AG04449 (cell line): ENCODE measurements around the gene ZNF343.
"Not testable (repeated sequence)": the region's sequence is repeated elsewhere in the genome, so short reads cannot be mapped to it uniquely, and the experiment has no call there.

ENCODE experiments used
- CTCF ChIA-PET: fragments of 350-600 bp; formaldehyde crosslinking; extraction: SDS; loops from one replicate; lab custom pipeline; 2021; ENCODE audit warnings: antibody characterized with exemption; lab: Yijun Ruan, JAX
- POLR2A ChIA-PET: fragments of 400-600, 350-600 bp; formaldehyde crosslinking; extraction: SDS; loops from one replicate; lab custom pipeline; 2020; ENCODE audit warnings: antibody characterized with exemption, inconsistent platforms; lab: Yijun Ruan, JAX
- DNase-seq: peaks from one replicate; pipeline ENCODE4 v3.0.0-alpha.2; 2010; ENCODE audit warnings: low read depth, low spot score
- H3K4me3 ChIP-seq: 2 replicates; pipeline ENCODE4 v1.5.1; 2011; ENCODE audit warnings: low read depth, mild to moderate bottlenecking, control low read depth, low read length
- TF ChIP-seq, protein P1 (sequence below): IDR thresholded peaks from one replicate; pipeline ENCODE4 v1.5.1; 2011; ENCODE audit warnings: mild to moderate bottlenecking, moderate library complexity, low read length, control low read depth, inconsistent platforms; ENCODE audit not compliant: insufficient read depth; ENCODE audit errors: missing control alignments

ZNF343 gene

DNA sequence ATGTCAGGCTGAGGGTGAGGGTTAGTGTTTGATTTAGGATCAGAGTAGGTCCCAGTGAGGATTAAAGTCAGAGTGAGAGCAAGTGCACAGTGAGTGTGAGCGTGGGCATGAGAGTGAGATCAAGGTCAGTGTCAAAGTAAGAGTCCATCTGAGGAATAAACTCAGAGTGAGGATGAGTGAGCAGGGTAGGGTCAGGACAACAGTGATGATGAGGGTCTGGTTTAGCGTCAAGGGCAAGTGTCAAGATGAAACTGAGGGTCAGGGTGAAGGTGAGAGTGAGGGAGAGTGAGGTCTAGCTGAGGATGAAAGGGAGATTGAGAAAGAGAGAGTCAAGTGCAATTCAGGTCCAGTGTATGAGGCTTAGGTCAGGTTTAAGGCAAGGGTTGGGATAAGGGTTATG, 7.7 kb upstream of the ZNF343 start:
- ChIA-PET CTCF (no interaction called here), POLR2A (no interaction called here)
- TF ChIP-seq, protein P1, sequence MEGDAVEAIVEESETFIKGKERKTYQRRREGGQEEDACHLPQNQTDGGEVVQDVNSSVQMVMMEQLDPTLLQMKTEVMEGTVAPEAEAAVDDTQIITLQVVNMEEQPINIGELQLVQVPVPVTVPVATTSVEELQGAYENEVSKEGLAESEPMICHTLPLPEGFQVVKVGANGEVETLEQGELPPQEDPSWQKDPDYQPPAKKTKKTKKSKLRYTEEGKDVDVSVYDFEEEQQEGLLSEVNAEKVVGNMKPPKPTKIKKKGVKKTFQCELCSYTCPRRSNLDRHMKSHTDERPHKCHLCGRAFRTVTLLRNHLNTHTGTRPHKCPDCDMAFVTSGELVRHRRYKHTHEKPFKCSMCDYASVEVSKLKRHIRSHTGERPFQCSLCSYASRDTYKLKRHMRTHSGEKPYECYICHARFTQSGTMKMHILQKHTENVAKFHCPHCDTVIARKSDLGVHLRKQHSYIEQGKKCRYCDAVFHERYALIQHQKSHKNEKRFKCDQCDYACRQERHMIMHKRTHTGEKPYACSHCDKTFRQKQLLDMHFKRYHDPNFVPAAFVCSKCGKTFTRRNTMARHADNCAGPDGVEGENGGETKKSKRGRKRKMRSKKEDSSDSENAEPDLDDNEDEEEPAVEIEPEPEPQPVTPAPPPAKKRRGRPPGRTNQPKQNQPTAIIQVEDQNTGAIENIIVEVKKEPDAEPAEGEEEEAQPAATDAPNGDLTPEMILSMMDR = no peak

DNA sequence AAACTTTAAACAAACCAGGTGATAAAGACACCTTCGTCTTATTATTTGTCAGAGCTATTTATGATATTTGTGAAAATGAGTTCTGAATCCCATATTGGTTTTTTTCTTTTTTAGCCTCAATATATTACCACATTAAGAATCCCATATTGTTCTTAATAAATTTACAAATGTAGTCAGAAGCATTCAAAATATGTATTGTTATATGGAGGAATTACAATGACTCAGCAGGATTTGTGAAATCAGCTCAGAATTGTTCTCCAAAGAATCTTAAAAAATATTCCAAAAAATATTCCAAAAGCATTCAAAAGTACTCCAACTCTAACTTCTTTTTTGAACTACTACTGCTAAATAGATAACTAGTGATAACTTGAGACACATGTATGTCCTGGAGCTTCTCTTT, 6.5 kb upstream of the ZNF343 start:
- no peak overlapping the region for H3K4me3 ChIP-seq
- TF ChIP-seq, protein P1 = no peak
- DNase-seq = no peak
- ChIA-PET CTCF (interaction anchor here (9.6 kb wide), 1 partner anchor 6 kb away, joined by 176 read pairs; no protein-coding TSS in a partner anchor), POLR2A (no interaction called here)

More for the DNA sequence above, 7.7 kb upstream of the ZNF343 start:
- DNase-seq = no peak
- no peak overlapping the region for H3K4me3 ChIP-seq

DNA sequence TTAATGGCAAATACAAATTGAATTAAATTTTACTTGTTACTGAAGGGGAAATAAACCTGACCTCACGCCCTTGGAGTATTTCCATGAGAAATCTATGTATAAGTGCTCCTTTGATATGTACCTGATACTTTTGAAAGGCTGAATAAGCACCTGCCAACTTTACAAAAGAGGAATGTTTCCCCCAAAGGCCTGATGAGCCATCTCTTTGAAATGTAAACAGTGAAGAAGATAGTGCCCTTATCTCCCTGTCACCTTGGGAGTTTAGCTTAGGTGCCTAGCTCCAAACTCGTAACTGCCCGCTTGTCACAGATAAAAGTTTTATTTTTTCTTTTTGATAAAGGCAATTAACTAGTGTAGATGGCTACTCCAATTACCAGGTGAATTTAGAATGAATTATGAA, 1.1 kb upstream of the ZNF343 start:
- TF ChIP-seq, protein P1 = no peak
- no peak for DNase-seq
- ChIA-PET POLR2A (no interaction called here), CTCF (interaction anchor here (9.6 kb wide), 1 partner anchor 12 kb away, joined by 176 read pairs; no protein-coding TSS in a partner anchor)
- peak overlapping the region; percentile 89; the same call in 1 of the 2 replicates for H3K4me3 ChIP-seq

DNA sequence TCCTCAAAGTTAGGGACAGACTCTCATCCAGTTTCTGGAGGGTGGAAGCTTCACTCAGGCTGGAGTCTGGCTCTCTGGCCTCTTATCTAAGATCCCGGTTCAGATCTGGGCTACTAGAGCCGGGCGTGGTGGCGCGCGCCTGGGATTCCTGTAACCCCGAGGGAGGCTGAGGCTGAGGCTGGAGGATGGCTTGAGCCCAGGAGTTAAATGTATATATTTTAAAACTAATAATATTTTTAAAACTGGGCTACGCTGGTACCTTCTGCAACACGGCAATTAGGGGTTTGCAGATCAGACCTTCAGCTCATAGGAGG, 710 bp upstream of the ZNF343 start:
- DNase-seq = no peak
- ChIA-PET CTCF (interaction anchor here (2.8 to 9.6 kb wide), 2 partner anchors 12 kb away, joined by 9 to 176 read pairs; no protein-coding TSS in a partner anchor), POLR2A (interaction anchor here (1.0 kb wide), 1 partner anchor 11 kb away, joined by 4 read pairs; no protein-coding TSS in a partner anchor)
- TF ChIP-seq, protein P1 = no peak
- peak overlapping the region; percentile 89 for H3K4me3 ChIP-seq

DNA sequence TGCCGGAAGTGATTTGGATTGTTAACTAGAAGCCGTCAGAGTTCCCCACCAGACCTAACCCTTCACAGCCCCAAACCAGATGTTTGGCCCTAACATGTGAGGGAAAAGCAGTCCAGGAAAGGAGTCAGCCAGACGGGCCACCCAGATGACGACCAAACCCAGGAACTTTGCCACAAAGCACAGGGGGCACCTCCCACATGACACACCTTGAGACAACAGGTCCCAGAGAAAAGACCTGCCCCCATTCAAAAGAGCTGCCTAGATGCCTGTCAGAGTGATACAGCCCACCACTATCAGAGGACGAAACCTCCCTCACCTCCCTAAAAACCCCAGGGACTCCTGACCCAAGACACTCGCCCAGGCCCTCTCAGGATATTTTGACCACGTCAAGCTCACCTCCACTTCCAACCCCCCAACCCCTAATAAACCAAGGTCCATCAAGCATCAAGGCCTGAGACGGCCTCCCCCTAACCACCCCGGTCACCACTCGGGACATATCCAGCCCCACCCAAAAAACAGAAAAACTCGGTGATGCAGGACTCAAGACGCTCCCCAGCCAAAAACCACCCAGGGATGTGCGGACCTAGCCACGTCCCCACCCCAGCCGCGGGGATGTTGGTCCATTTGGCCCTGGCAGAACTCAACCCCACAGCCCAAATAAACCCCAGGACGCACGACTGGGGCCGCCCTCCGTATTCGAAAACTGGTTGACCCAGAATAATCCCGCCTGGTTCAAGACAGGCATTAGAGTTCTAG, 662 bp downstream of the ZNF343 start:
- TF ChIP-seq, protein P1 = no peak
- CTCF ChIA-PET = interaction anchor here (0.8 to 9.6 kb wide), 4 partner anchors 11 to 139 kb away, joined by 3 to 176 read pairs (median 6); no protein-coding TSS in a partner anchor
- peak overlapping the region; percentile 89 for H3K4me3 ChIP-seq
- POLR2A ChIA-PET = interaction anchor here (0.7 kb wide), 1 partner anchor 38 kb away, joined by 3 read pairs; the partner anchor contains the start of gene SNRPB
- no peak for DNase-seq

DNA sequence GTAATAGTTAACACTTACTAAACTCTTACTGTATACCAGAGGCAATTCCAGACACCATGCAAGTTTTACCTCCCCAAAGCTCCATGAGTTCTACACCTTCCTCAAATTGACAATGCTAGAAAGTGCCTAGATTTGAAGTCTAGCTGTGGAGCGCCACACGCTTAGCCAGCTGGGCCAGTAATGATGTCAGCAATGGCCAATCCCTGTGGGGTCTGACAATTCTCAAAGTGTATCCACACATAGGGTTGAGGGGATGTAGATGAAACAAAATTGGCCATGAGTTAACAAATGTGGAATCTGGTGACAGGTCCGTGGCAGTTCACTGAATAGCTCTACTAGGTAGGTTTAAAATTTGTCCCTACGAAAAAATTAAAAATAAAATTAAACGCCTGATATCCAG, 1.3 kb downstream of the ZNF343 start:
- POLR2A ChIA-PET = no interaction called here

DNA sequence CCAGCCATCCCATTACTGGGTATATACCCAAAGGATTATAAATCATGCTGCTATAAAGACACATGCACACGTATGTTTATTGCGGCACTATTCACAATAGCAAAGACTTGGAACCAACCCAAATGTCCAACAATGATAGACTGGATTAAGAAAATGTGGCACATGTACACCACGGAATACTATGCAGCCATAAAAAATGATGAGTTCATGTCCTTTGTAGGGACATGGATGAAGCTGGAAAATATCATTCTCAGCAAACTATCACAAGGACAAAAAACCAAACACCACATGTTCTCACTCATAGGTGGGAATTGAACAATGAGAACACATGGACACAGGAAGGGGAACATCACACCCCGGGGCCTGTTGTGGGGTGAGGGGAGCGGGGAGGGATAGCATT, 2.3 kb downstream of the ZNF343 start:
- POLR2A ChIA-PET, H3K4me3 ChIP-seq, DNase-seq: not testable (repeated sequence)
- CTCF ChIA-PET = interaction anchor here (9.6 kb wide), 1 partner anchor 15 kb away, joined by 176 read pairs; no protein-coding TSS in a partner anchor

More for the DNA sequence above, 1.3 kb downstream of the ZNF343 start:
- TF ChIP-seq, protein P1 = no peak
- CTCF ChIA-PET = interaction anchor here (0.8 to 9.6 kb wide), 4 partner anchors 10 to 139 kb away, joined by 3 to 176 read pairs (median 6); no protein-coding TSS in a partner anchor
- DNase-seq = no peak
- H3K4me3 ChIP-seq = peak overlapping the region; percentile 89

DNA sequence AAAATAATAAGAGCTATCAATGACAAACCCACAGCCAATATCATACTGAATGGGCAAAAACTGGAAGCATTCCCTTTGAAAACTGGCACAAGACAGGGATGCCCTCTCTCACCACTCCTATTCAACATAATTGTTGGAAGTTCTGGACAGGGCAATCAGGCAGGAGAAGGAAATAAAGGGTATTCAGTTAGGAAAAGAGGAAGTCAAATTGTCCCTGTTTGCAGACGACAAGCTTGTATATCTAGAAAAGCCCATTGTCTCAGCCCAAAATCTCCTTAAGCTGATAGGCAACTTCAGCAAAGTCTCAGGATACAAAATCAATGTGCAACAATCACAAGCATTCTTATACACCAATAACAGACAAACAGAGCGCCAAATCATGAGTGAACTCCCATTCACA, 3.9 kb downstream of the ZNF343 start:
- CTCF ChIA-PET = interaction anchor here (1.3 to 2.2 kb wide), 2 partner anchors 17 to 20 kb away, joined by 4 to 13 read pairs; no protein-coding TSS in a partner anchor
- DNase-seq, H3K4me3 ChIP-seq, POLR2A ChIA-PET: not testable (repeated sequence)

DNA sequence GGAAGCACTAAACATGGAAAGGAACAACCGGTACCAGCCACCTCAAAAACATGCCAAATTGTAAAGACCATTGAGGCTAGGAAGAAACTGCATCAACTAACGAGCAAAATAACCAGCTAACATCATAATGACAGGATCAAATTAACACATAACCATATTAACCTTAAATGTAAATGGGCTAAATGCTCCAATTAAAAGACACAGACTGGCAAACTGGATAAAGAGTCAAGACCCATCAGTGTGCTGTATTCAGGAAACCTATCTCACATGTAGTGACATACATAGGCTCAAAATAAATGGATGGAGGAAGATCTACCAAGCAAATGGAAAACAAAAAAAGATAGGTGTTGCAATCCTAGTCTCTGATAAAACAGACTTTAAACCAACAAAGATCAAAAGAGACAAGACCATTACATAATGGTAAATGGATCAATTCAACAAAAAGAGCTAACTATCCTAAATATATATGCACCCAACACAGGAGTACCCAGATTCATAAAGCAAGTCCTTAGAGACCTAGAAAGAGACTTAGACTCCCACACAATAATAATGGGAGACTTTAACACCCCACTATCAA, 5.8 kb downstream of the ZNF343 start:
- CTCF ChIA-PET = interaction anchor here (1.3 kb wide), 1 partner anchor 9 kb away, joined by 3 read pairs; no protein-coding TSS in a partner anchor
- H3K4me3 ChIP-seq, DNase-seq, POLR2A ChIA-PET: not testable (repeated sequence)
